GM19372 (cell line): ENCODE results near the gene NOTCH1.

Experiments
- ATAC-seq: cut with Tn5 transposase; IDR thresholded peaks from one replicate; pipeline ENCODE4 v1.9.1; 2021; ENCODE audit warnings: mild to moderate bottlenecking, low read depth, moderate library complexity; ENCODE audit not compliant: unreplicated experiment

The NOTCH1 gene

DNA sequence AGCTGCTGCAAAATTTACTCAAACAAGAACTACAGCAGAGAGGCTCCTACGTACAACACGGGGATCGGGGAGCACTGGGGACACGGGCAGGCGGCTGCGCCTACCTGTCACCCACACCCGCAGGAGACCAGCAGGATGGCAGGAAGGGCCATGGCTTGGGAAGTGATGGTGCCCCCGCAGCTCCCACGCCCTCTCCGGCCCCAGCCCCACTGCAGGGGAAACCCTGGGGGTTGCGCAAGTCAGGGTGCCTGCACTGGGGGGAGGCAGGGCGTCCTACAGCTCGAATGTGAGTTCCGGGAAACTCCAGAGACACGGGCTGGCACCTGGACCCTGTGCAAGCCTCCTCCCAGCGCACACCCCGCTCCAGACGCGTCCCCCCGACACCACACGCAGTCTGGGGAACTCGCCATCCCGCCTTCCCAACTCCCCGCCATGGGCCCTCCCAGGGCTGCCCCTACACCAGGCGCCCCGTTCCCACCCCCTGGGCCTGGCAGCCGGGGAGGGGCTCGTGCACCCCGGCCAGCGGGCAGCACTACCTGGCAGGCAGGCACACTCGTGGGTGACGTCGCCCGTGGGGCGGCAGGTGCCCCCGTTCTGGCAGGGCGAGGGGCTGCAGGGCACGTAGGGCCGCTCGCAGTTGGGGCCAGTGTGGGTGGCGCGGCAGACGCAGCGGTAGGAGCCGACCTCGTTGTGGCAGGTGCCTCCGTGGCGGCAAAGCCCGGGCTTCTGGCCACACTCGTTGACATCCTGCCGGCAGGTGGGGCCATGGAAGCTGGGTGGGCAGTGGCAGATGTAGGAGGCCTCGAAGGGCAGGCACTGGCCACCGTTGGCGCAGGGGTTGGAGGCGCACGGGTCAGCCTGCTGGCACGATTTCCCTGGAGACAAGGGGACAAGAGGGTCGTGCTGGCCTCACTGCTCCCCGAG, 23.3 kb downstream of the NOTCH1 start:
- ATAC-seq, result no peak

DNA sequence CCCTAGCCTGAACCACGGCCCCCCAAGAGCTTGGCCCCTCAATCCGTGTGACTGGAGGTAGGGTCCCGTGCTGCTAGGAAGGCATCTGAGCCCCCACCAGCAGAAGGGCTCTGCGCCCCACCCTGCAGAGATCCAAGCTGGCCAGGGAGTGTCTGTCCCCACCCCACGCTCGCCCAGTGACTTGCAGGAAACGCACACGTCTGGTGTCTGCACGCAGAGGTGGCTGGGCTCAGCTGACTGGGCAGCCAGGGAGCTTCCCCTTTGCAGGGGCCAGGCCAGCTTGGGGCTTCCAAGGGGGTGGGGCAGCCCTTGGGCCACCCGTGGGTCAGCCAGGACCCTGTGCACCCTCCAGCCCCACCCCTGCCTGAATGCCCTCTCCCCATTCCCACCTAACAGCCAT, 24.3 kb downstream of the NOTCH1 start:
- ATAC-seq, result no peak

DNA sequence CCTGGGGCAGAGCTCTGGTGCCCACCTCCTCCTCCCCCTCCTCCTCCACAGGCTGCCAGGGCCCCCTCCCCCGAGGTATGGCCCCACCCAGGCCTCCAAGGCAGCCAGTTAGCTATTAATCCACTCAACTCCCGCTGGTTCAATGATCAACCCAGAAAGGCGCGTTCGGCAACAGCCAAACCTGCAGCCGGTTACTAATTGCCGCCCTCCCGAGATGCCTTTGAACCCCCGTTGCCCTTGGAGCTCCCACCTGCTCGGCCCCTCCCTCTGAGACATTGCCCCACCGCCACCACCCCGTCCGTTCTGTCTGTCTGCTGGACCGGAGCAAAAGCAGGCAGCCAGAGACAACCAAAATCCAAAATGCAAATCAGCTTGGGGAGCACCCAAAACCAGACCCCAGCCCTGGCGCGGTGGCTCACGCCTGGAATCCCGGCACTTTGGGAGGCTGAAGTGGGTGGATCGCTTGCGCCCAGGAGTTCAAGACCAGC, 25.8 kb downstream of the NOTCH1 start:
- ATAC-seq, result no peak

- no peak for ATAC-seq
Observed at GRCh38 chr9:136519263-136520052, 26.4 kb downstream of the NOTCH1 start.

DNA sequence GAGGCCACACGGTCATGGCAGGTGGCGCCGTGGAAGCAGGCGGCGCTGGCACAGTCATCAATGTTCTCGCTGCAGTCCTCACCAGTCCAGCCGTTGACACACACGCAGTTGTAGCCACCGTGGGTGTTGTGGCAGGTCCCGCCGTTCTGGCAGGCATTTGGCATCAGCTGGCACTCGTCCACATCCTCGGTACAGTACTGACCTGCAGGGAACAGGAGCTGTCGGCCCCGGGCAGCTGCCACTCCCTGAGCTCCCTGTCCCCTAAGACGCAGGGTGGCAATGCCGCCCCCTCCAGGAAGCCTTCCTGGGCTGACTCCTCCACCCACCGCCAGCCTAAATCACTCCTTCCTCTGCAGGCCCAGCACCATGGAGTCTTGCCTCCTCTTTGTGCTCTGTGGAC, 27.2 kb downstream of the NOTCH1 start:
- no peak for ATAC-seq

- ATAC-seq, result no peak
Observed at GRCh38 chr9:136517950-136518349, 27.9 kb downstream of the NOTCH1 start.

DNA sequence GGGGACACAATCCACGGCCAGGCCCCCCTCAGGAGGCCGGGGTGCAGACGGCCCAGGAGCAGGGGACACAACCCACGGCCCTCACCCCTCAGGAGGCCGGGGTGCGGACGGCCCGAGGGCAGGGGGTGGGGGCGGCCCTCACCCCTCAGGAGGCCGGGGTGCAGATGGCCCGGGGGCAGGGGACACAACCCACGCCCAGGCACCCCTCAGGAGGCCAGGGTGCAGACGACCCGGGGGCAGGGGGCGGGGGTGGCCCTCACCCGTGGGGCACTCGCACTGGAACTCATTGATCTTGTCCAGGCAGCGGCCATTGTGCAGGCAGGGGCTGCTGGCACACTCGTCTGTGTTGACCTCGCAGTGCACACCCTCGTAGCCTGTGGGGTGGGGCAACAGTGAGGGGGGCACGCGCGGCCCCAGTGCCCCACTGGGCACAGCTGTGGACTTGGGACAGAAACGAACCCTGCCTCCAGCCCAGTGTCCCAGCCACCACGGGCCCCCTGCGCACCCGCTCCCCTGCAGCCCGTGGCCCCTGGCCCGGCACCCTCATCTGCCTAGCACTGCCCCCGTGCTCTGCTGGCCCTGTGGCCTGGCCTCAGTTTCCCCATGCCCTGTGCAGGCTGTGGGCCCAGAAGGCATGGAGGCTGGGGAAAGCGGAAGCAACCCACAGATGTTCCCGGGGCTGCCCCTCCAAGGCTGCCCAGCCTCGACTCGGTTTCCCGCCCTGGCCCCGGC, 28.7 kb downstream of the NOTCH1 start:
- ATAC-seq, result no peak

DNA sequence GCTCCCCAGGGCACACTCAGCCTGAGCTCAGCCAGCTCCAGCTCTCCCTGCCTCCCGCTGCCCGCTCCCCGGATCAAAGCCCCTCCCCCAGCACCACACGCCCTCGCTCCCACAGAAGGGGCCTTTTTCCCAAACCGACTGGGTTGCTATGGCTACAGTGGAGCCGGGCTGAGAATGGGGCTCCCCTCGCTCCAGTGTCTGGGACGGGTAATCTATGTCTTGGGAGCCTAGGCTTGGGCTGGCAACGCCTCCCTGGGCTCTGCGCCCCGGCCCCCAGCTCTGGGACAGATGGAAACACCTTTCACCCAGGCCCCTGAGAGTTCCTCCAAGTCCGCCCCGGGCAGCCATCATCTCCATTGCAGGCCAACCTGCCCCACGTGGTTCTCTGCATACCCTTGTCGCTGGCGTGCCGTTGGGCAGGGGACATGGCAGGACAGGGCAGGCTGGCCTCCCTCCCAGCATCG, 29.6 kb downstream of the NOTCH1 start:
- no peak for ATAC-seq

GRCh38 chr9:136515276-136515675, 30.6 kb downstream of the NOTCH1 start:
- no peak for ATAC-seq

GRCh38 chr9:136514022-136514714, 31.7 kb downstream of the NOTCH1 start:
- no peak for ATAC-seq

GRCh38 chr9:136513191-136513590, 32.7 kb downstream of the NOTCH1 start:
- no peak for ATAC-seq

- no peak for ATAC-seq
Observed at GRCh38 chr9:136512651-136513071, 33.2 kb downstream of the NOTCH1 start.

DNA sequence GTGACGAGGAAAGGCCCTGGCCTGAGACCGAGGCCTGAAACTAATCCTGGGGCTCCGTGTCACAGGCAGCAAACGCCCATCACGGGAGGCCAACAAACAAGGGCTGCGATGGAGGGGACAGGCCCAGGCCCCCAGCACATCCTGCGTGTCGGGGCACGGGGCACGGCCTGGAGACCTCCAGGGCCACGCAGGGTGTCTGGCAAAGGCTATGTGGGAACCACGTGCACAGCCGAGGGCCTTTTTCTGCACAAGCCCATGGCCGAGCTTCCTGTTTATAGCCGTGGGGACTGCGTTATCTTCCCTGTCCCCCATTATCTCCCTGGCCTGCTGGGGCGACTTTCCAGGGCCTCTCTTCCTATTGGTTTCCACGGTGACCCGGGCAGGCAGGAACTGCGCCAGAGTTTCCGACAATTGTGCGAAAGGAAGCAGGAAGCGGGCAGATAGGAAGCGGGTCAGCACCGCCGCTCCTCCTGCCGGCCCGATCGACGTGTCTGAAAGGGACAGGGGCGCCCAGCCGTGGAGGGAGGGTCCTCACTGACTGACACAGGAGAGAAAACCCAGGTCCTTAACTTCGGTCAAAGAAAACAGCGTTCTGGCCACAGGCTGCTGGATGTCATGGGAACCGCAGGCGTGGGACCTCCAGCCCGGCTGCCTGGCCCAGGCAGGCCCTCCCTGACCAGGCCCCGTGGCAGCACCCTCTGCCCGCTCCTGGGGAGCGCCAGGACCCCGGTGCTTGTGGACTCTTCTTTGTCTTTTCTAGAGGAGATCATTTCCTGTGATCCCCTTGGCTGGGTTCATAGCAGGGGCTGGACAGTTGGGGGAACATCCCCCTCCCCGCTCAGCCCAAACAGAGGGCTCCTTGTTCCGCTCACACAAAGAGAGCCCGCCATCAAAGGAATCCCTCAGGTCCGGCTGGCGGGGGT, 33.9 kb downstream of the NOTCH1 start:
- ATAC-seq, result no peak

DNA sequence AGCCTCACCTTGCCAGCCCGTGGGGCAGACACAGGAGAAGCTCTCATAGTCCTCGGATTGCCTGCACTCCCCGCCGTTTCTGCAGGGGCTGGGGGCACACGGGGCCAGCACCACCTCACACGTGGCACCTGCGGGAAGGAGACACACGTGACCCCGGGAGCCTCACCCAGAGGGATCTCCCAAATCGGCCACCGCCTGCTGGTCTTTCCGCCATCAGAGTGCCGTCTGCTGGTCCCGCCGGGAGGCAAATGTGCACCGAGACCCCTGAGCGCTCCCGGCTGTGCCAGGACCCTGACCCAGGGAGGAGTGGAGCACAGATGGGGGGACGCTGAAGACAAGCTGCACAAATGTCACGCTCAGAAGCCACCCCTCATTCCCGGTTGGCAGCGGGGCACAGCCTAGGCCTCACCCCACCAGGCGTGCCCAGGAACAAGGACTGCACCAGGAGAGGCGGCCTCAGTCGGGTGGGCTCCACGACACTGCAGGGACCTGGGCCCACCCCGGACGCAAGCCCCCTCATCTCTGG, 34.6 kb downstream of the NOTCH1 start:
- ATAC-seq, result no peak

- ATAC-seq, result no peak
Observed at GRCh38 chr9:136510561-136510960, 35.3 kb downstream of the NOTCH1 start.

GRCh38 chr9:136509549-136509948, 36.3 kb downstream of the NOTCH1 start:
- ATAC-seq, result no peak

- no peak for ATAC-seq
Observed at GRCh38 chr9:136508729-136509500, 36.9 kb downstream of the NOTCH1 start.

- no peak for ATAC-seq
Observed at GRCh38 chr9:136507992-136508375, 37.9 kb downstream of the NOTCH1 start.
